SK-N-MC (cell line): ENCODE results near the gene SYTL3.

ENCODE experiments used
- EZH2 ChIP-seq: fragments of 200-600 bp; sonication (generic); IDR thresholded peaks from one replicate; pipeline ENCODE4 v1.6.1; 2017; ENCODE audit warnings: antibody characterized with exemption
- POLR2AphosphoS5 ChIP-seq: IDR thresholded peaks from 2 replicates; pipeline ENCODE4 v1.6.1; 2012; ENCODE audit warnings: mild to moderate bottlenecking, low read depth, low read length, borderline replicate concordance

- TF ChIP-seq POLR2AphosphoS5: no peak
- TF ChIP-seq EZH2: no peak
These were observed 61.4 kb downstream of the SYTL3 start for GRCh38 chr6:158711264-158711663.
